ENCODE results near the gene DLX1.
A peak's percentile ranks its signal among the peaks of the same experiment; 100 is the strongest.
"Not testable (repeated sequence)": the region's sequence is repeated elsewhere in the genome, so short reads cannot be mapped to it uniquely, and the experiment has no call there.

DLX1 gene

DNA sequence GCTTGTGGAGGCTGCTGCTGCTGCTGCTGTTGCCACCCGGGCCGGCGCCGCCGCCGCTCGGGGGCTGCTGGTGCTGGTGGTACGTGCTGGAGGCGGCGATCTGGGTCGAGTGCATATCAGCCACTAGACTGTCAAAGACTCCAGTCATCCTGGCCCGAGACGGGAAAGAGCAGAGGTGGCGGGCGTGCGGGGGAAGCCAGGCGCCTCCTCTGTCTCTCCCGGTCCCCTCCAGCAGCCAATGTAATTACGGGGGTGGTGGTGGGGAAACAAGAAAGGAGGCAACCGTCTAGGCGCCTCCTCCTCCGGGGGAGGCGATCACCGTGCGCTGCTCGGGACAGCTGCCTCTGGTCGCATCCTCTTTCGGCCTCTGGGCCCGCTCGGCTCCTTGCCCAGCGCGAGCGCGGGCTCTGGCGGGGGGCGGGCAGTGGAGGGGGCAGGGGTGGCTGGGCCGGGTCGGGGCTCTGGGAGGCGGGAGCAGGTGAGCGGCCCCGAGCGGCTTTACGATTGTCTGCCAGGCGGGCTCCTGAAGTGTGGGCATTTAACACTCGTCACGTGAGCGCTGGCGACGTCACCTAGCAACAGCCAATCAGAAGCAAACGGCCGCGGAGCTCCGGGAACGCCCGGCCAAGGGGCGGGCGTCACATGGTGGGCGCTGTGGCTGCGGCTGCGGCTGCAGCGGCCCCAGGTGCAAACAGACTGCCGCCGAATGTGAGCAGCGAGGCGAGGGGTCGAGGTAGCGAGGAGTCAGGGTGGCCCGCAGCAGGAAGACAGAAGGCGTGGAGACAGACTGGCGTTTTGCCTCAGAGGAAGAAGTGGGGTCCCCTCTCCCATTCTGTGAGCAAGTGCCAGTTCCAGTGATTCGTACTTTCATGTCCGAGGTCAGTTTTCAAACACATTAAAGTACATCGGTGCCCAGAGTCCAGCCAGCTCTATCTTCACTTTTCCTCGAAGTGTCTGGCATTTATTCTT is 17.4 kb downstream of the DLX1 start, which contains the start of gene DLX2:
DLX2 (minus strand) TSS at position 510 of the 969 bp plus-strand sequence; CDS start at position 148, 362 bp downstream.
- H3K9me3 Mint-ChIP-seq: no peaks in the 10 kb centered on the region
- H3K4me3 Mint-ChIP-seq: peak within 1 kb of the TSS; percentile 84
- peak; percentile 63 for DNase-seq (ENCODE audit: low spot score)
- peak within 1 kb of the TSS; percentile 49 for H3K27ac Mint-ChIP-seq
- peaks cover 82% of the 10 kb centered on the region for H3K27me3 Mint-ChIP-seq (ENCODE audit: low read depth)
- H3K4me1 Mint-ChIP-seq (ENCODE audit: low read depth): peaks cover 36% of the 10 kb centered on the region
- peaks cover 7% of the 10 kb centered on the region for H3K36me3 Mint-ChIP-seq (ENCODE audit: low read depth)

DNA sequence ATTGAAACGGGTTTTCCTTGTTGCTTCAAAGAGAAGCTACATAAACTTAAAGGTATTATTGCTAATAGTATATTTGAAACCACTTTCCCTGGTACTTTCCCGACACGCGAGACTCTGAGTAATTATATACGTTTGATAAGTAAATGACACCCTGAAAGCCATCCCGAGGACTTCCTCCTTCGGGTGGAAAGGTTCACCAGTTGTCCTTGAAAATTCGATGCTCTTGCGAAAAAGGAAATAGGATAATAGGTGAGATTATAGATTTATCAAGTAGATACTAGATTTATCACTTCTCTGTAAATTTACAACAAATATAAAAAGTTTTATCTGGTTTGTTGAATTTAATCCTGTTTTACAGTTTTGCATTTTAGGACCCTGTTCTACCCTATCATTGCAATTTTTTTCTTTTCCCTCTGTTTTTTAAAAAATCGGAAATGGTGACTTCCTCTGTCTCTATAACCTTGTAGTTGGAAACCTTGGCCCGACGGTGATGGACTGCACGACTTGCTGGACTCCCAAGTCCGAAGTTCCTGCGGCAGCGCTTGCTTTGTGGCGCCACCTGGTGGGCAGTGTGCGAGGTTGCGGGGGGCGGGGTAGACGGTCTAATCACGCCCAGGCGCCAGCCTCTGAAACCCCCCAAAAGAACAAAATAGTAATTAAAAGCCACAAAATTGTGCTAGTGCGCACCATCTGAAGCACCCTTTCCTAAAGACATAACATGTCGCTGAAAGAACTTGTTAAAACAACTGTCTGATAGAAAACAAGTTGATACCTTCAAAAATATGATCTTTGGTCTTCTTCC is 18.4 kb downstream of the DLX1 start:
- Mint-ChIP-seq H3K4me1 (ENCODE audit: low read depth) (peaks cover 37% of the 10 kb centered on the region), H3K27ac (peak overlapping the region; percentile 4), H3K27me3 (ENCODE audit: low read depth) (peaks cover 84% of the 10 kb centered on the region)

DNA sequence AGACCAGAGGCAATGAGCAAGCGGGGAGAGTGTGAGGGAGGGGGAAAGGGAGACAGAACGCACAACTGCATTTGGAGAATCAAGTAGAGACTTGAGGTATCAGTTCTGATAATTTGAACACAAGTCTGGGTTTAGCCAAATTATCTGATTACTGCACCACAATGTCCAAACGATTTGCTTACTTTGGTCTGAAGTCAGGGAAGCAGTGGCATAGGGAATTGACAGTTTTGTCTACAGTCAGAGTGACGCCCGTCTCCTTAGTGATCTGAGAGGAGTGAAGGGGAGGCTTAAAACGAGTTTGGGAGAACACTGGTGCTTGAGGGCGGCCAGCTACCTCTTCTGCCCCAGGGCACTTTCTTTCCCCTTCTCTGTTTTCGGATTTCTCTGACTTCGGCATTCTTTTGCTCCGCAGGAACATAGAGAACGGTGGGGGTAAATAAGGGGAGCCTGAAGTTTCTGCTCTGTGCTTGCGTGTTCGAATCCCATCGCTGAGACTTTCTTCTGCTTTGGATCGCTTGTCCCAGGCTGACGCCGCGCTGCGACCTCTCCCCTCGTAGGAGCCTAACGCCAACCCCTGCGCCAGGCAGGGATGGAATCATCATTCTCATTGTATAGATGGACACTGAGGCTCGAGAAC is 20.3 kb downstream of the DLX1 start:
- peak overlapping the region; percentile 54 for H3K4me3 Mint-ChIP-seq
- no peak overlapping the region for H3K27ac Mint-ChIP-seq
- peaks cover 5% of the 10 kb centered on the region for H3K36me3 Mint-ChIP-seq (ENCODE audit: low read depth)
- H3K9me3 Mint-ChIP-seq: no peaks in the 10 kb centered on the region
- H3K27me3 Mint-ChIP-seq (ENCODE audit: low read depth): peaks cover 88% of the 10 kb centered on the region
- DNase-seq (ENCODE audit: low spot score): no peak
- peaks cover 36% of the 10 kb centered on the region for H3K4me1 Mint-ChIP-seq (ENCODE audit: low read depth)

More for the DNA sequence above, 18.4 kb downstream of the DLX1 start:
- H3K9me3 Mint-ChIP-seq: no peaks in the 10 kb centered on the region
- peak; percentile 64 for DNase-seq (ENCODE audit: low spot score)
- peak overlapping the region; percentile 82 for H3K4me3 Mint-ChIP-seq
- H3K36me3 Mint-ChIP-seq (ENCODE audit: low read depth): peaks cover 6% of the 10 kb centered on the region

DNA sequence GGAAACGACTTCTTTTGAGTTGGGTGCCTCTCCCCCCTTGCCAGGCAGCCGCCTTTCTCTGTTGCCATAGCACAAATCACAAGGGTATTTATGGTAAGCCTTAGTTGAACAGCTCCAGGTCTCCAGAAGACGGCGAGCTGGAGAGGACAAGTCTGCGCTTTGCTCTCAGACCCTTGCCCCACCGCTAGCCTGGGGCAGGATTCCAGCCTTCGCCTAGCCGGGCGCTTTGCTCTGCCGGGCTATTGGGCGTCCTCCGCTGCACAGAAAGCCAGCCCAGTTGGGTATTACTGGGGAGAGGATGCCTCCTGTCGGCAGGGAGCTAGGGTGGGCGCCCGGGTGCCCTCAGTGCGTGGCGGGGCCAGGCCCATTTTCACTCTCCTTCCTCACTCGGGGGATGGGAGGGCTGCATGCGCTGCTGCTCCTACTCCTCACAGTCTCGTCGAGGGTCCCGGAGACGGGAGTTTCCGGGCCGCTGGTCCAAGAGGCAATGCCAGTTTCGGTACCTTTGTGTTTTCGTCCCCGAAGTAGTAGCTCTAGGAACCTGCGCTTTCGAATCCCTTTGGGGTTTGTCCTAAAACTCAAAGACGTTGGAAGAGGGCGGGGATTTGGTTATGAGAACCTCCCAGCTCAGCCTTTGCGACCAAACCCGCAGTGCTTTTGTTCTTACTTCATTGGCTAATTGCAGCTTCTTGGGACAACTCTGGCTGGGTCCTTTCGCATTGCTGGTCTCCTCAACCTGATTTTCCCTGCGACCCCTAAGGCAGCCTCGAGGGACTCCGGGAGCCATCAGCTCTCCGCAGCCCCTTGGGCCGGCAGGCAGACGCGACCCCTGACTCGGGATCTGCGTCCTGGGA is 21.0 kb downstream of the DLX1 start:
- no peak for DNase-seq (ENCODE audit: low spot score)
- peak overlapping the region; percentile 54 for H3K4me3 Mint-ChIP-seq
- H3K4me1 Mint-ChIP-seq (ENCODE audit: low read depth): peaks cover 35% of the 10 kb centered on the region

DNA sequence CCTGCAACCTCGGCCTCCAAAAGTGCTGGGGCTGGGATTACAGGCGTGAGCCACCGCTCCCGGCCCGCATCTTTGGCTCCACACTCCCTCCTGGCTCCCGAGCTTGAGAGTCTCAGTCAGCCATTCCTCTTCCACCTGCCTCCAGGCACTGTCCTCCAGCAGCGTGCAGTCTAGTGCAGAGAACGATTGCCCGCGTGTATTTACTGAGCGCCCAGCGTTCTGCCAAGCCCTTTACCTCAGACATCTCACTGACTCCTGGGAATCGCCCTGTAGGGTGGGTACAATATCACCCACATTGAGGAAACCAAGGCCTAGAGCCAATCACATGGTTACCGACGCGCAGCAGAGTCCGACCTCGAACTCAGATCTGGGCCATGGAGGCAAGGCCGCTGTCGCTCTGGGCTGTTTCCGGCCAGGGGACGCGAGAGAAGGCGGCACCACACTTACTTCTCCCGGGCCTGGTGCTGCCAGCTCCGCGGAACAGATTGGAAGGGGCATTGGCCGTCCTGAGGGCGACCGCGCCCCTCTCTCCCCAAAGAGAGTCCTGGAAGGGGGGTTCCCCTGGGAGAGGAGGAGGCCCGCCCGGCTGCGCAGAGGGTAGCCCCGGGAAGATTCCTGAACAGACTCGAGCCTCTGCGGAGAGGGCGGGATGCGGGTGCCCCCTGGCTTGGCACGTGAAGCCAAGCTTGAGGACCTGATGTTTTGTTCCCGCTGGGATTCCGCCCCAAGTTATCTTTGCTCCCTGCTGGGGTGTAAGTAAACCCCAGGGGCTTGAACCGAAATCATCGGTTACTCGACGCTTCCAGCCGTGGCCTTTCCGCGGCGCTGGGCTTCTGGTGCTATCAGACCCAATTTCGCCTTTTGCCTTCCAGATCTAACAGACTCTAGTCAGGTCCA is 22.6 kb downstream of the DLX1 start:
- H3K27ac Mint-ChIP-seq: no peak overlapping the region

More for the DNA sequence above, 21.0 kb downstream of the DLX1 start:
- H3K27ac Mint-ChIP-seq: no peak overlapping the region
- peaks cover 5% of the 10 kb centered on the region for H3K36me3 Mint-ChIP-seq (ENCODE audit: low read depth)
- H3K27me3 Mint-ChIP-seq (ENCODE audit: low read depth): peaks cover 84% of the 10 kb centered on the region
- no peaks in the 10 kb centered on the region for H3K9me3 Mint-ChIP-seq

DNA sequence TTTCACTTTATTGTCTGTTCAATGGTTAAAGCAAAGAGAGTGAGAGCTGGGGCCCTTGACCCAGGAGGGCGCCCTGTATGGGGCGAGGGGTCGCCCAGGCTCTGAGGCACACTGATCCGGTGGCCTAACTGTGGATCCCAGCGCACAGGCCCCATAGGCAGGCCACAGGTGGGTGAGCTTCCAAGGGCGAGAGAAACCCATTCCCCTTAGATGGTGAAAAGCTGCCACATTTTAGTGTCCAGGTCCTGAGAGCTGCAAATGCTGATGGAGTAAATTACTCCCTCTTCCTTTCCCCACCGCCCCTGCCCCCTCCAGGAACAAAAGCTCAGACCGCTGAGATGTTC is 23.3 kb downstream of the DLX1 start:
- no peak for DNase-seq (ENCODE audit: low spot score)
- Mint-ChIP-seq H3K4me1 (ENCODE audit: low read depth) (peaks cover 22% of the 10 kb centered on the region), H3K4me3 (no peak overlapping the region), H3K9me3 (no peaks in the 10 kb centered on the region), H3K27me3 (ENCODE audit: low read depth) (peaks cover 74% of the 10 kb centered on the region), H3K36me3 (ENCODE audit: low read depth) (peaks cover 5% of the 10 kb centered on the region), H3K27ac (no peak overlapping the region)

More for the DNA sequence above, 22.6 kb downstream of the DLX1 start:
- H3K36me3 Mint-ChIP-seq (ENCODE audit: low read depth): peaks cover 5% of the 10 kb centered on the region
- no peaks in the 10 kb centered on the region for H3K9me3 Mint-ChIP-seq
- H3K4me1 Mint-ChIP-seq (ENCODE audit: low read depth): peaks cover 24% of the 10 kb centered on the region
- peak overlapping the region; percentile 56 for H3K4me3 Mint-ChIP-seq
- DNase-seq (ENCODE audit: low spot score): no peak
- H3K27me3 Mint-ChIP-seq (ENCODE audit: low read depth): peaks cover 74% of the 10 kb centered on the region

DNA sequence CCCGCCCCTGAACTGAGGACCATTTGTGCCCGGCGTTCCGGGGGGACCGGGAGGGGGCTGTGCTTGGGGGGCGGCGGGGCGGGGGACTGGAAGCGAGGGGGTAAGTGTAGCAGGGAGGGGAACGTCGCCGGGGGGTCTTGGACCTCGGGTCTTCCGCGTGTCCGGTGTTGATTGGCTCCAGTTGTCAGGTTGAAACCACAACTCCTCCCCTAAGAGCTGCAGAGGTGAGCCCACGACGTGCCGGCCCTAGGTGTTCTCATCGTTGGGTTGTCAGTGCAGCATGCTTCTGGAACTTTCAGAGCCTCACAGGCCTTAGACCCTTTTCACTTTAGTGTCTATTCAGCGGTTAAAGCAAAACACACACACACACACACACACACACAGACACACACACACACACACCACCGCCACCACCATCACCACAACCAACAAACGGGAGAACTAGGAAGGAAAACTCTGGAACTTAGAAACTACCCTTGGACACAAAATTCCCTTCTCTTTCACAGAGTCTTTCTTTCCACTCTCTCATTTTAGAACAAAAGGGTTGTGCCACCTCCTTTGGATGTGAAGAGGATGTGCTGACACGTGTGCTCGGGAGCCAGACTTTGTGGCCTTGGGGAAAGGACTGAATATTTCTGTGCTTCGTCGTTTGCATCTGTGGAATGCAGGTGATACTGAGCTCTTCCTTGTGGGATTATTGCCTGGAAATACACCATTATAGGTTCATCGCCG is 24.1 kb downstream of the DLX1 start:
- Mint-ChIP-seq H3K27ac (no peak overlapping the region), H3K9me3 (no peaks in the 10 kb centered on the region), H3K27me3 (ENCODE audit: low read depth) (peaks cover 69% of the 10 kb centered on the region)

DNA sequence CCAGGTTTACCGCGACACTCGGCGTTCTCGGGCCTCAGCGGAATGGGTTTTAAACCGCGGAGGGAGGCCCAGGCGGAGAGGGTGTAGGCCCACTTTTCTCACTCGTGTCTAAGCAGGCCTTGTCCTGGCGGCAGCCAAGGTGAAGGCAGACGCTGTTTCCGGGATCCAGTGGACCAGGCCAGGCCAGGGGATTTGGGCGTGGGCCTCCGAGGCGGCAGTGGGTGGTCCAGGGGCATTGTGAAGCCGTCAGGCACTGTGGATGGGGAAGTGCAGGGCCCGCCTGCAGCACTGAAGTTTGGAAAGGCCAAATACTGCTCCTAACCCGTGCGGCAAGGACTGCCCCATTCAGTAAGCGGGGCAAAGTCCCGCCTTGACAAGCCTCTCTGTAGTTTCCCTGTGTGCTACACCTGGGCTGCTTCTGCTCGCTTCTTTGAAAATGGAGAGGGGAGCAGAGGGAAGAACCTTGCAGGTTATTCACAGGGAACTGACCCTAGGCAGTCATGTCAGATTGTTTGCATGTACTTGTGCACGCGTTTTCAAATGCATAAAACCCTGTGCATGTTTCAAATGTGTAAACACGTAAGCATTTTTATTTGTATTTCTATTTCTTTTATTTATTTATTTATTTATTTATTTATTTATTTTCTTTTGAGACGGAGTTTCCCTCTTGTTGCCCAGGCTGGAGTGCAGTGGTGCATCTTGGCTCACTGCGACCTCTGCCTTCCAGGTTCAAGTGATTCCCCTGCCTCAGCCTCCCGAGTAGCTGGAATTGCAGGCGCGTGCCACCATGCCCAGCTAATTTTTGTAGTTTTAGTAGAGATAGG is 24.9 kb downstream of the DLX1 start:
- peaks cover 3% of the 10 kb centered on the region for H3K36me3 Mint-ChIP-seq (ENCODE audit: low read depth)
- peaks cover 13% of the 10 kb centered on the region for H3K4me1 Mint-ChIP-seq (ENCODE audit: low read depth)
- H3K4me3 Mint-ChIP-seq: no peak overlapping the region
- no peak overlapping the region for H3K27ac Mint-ChIP-seq
- H3K27me3 Mint-ChIP-seq (ENCODE audit: low read depth): peaks cover 67% of the 10 kb centered on the region
- H3K9me3 Mint-ChIP-seq: no peaks in the 10 kb centered on the region
- no peak for DNase-seq (ENCODE audit: low spot score)

More for the DNA sequence above, 24.1 kb downstream of the DLX1 start:
- DNase-seq (ENCODE audit: low spot score): no peak
- Mint-ChIP-seq H3K36me3 (ENCODE audit: low read depth) (peaks cover 5% of the 10 kb centered on the region), H3K4me3 (no peak overlapping the region), H3K4me1 (ENCODE audit: low read depth) (peaks cover 15% of the 10 kb centered on the region)

DNA sequence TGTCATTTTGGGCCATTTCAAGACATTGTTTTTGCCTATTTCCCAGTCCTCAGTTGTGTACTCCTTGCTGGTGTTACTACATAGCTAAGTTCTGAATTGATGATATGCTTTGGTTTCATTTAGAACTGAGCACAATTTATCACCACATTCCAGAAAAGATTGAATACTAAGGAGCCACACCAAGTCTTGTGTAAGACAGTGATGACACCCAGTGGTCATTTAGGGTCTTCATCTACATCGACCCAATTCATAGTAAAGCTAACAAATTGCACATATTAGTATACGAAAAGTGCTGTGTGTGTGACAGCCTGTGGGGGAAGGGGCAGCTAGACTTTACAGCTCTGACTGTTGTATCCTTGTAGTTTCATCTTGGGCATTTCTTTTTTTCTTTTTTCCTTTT is 28.3 kb downstream of the DLX1 start:
- Mint-ChIP-seq H3K27me3 (ENCODE audit: low read depth) (peaks cover 39% of the 10 kb centered on the region), H3K9me3 (no peaks in the 10 kb centered on the region), H3K4me3 (no peak overlapping the region), H3K4me1 (ENCODE audit: low read depth) (no peaks in the 10 kb centered on the region), H3K27ac (no peak overlapping the region), H3K36me3 (ENCODE audit: low read depth) (no peaks in the 10 kb centered on the region)
- no peak for DNase-seq (ENCODE audit: low spot score)

DNA sequence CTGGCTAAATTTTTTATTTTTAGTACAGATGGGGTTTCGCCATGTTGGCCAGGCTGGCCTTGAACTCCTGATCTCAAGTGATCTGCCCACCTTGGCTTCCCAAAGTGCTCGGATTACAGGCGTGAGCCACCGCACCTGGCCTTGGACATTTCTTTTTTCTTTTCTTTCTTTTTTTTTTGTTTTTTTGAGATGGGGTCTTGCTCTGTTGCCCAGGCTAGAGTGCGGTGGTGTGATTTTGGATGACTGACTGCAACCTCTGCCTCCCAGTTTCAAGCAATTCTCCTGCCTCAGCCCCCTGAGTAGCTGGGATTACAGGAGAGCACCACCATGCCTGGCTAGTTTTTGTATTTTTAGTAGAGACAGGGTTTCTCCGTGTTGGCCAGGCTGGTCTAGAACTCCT is 28.9 kb downstream of the DLX1 start:
- H3K4me1 Mint-ChIP-seq (ENCODE audit: low read depth); DNase-seq (ENCODE audit: low spot score); H3K9me3 Mint-ChIP-seq; H3K4me3 Mint-ChIP-seq; H3K36me3 Mint-ChIP-seq (ENCODE audit: low read depth); H3K27ac Mint-ChIP-seq: not testable (repeated sequence)
- peaks cover 42% of the 10 kb centered on the region for H3K27me3 Mint-ChIP-seq (ENCODE audit: low read depth)

DNA sequence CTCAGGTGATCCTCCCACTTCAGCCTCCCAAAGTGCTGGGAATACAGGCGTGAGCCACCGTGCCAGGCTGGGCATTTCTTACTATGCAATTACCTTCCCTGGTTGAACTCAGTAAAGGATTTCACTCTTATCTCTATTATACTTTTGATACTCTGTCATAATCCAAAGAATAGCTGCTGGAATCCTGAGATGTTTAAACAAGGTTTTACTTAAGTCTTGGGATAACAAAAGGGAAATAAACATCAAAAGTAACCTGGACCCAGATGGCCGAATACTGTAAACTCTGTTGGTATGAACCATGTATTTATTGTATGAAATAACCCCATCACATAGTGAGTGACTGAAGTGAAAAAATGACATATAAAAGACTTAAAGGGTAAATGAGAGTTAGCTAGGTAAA is 29.3 kb downstream of the DLX1 start:
- no peak overlapping the region for H3K4me3 Mint-ChIP-seq
- H3K36me3 Mint-ChIP-seq (ENCODE audit: low read depth): no peaks in the 10 kb centered on the region
- DNase-seq (ENCODE audit: low spot score): no peak
- peaks cover 39% of the 10 kb centered on the region for H3K27me3 Mint-ChIP-seq (ENCODE audit: low read depth)
- no peaks in the 10 kb centered on the region for H3K9me3 Mint-ChIP-seq
- H3K27ac Mint-ChIP-seq: no peak overlapping the region
- no peaks in the 10 kb centered on the region for H3K4me1 Mint-ChIP-seq (ENCODE audit: low read depth)
